HEK293 (cell line): Measurements from ENCODE around the gene DLK2.

Experiments used
- HOXA7 ChIP-seq: sonication (generic); formaldehyde crosslinking; IDR thresholded peaks from 2 replicates; pipeline ENCODE4 v1.8.1; 2022; ENCODE audit warnings: missing genetic modification reagents, borderline replicate concordance
- HOXD13 ChIP-seq: sonication (generic); formaldehyde crosslinking; IDR thresholded peaks from 2 replicates; pipeline ENCODE4 v1.8.0; 2022; ENCODE audit warnings: missing genetic modification reagents, borderline replicate concordance
- MZF1 ChIP-seq: fragments of 450-650 bp; formaldehyde crosslinking; IDR thresholded peaks from 2 replicates; pipeline ENCODE4 v1.5.1; 2017; ENCODE audit warnings: missing biosample characterization, missing genetic modification characterization, borderline replicate concordance
- OSR2 ChIP-seq: fragments of 450-650 bp; formaldehyde crosslinking; IDR thresholded peaks from 2 replicates; pipeline ENCODE4 v1.5.1; 2016; ENCODE audit warnings: missing biosample characterization, missing genetic modification characterization
- ZBTB8A ChIP-seq: fragments of 450-650 bp; formaldehyde crosslinking; IDR thresholded peaks from 2 replicates; pipeline ENCODE4 v1.5.1; 2016; ENCODE audit warnings: missing biosample characterization, missing genetic modification characterization
- ZNF175 ChIP-seq: fragments of 450-650 bp; formaldehyde crosslinking; IDR thresholded peaks from 2 replicates; pipeline ENCODE4 v1.5.1; 2016; ENCODE audit warnings: missing biosample characterization, missing genetic modification characterization
- ZNF211 ChIP-seq: fragments of 450-650 bp; formaldehyde crosslinking; IDR thresholded peaks from 2 replicates; pipeline ENCODE4 v1.5.1; 2016; ENCODE audit warnings: low read depth, missing biosample characterization, missing genetic modification characterization
- ZNF239 ChIP-seq: fragments of 450-650 bp; formaldehyde crosslinking; IDR thresholded peaks from 2 replicates; pipeline ENCODE4 v1.5.1; 2016; ENCODE audit warnings: missing biosample characterization, missing genetic modification characterization
- ZNF350 ChIP-seq: fragments of 450-650 bp; formaldehyde crosslinking; IDR thresholded peaks from 2 replicates; pipeline ENCODE4 v1.5.0; 2017; ENCODE audit warnings: missing biosample characterization, mild to moderate bottlenecking, missing genetic modification characterization
- ZNF354C ChIP-seq: fragments of 450-650 bp; formaldehyde crosslinking; IDR thresholded peaks from 2 replicates; pipeline ENCODE4 v1.5.1; 2016; ENCODE audit warnings: missing biosample characterization, missing genetic modification characterization, low read depth, borderline replicate concordance
- ZNF366 ChIP-seq: fragments of 450-650 bp; formaldehyde crosslinking; conservative IDR thresholded peaks from 2 replicates; pipeline ENCODE4 v1.5.1; 2016; ENCODE audit warnings: missing biosample characterization, missing genetic modification characterization
- ZNF391 ChIP-seq: fragments of 450-650 bp; formaldehyde crosslinking; IDR thresholded peaks from 2 replicates; pipeline ENCODE4 v1.5.1; 2016; ENCODE audit warnings: low read depth, missing biosample characterization, missing genetic modification characterization, borderline replicate concordance
- ZNF426 ChIP-seq: fragments of 450-650 bp; formaldehyde crosslinking; IDR thresholded peaks from 2 replicates; pipeline ENCODE4 v1.5.1; 2017; ENCODE audit warnings: missing biosample characterization, missing genetic modification characterization, mild to moderate bottlenecking, inconsistent platforms, moderate library complexity
- ZNF501 ChIP-seq: fragments of 450-650 bp; formaldehyde crosslinking; IDR thresholded peaks from 2 replicates; pipeline ENCODE4 v1.5.1; 2016; ENCODE audit warnings: missing biosample characterization, missing genetic modification characterization
- ZNF514 ChIP-seq: fragments of 450-650 bp; formaldehyde crosslinking; IDR thresholded peaks from 2 replicates; pipeline ENCODE4 v1.5.1; 2016; ENCODE audit warnings: missing biosample characterization, missing genetic modification characterization
- ZNF530 ChIP-seq: fragments of 450-650 bp; formaldehyde crosslinking; IDR thresholded peaks from 2 replicates; pipeline ENCODE4 v1.5.1; 2016; ENCODE audit warnings: low read depth, missing biosample characterization, missing genetic modification characterization
- ZNF624 ChIP-seq: fragments of 450-650 bp; formaldehyde crosslinking; IDR thresholded peaks from 2 replicates; pipeline ENCODE4 v1.5.1; 2017; ENCODE audit warnings: missing biosample characterization, missing genetic modification characterization
- ZNF626 ChIP-seq: fragments of 450-650 bp; sonication (Bioruptor Pico); formaldehyde crosslinking; IDR thresholded peaks from 2 replicates; pipeline ENCODE4 v1.5.1; 2018; ENCODE audit warnings: missing biosample characterization, missing genetic modification characterization, inconsistent platforms
- ZNF654 ChIP-seq: fragments of 450-650 bp; formaldehyde crosslinking; IDR thresholded peaks from 2 replicates; pipeline ENCODE4 v1.5.1; 2016; ENCODE audit warnings: low read depth, missing biosample characterization, missing genetic modification characterization
- ZNF658 ChIP-seq: fragments of 450-650 bp; formaldehyde crosslinking; IDR thresholded peaks from 2 replicates; pipeline ENCODE4; 2016; ENCODE audit warnings: missing biosample characterization, missing genetic modification characterization
- ZNF791 ChIP-seq: fragments of 450-650 bp; formaldehyde crosslinking; IDR thresholded peaks from 2 replicates; pipeline ENCODE4 v1.5.1; 2016; ENCODE audit warnings: missing biosample characterization, missing genetic modification characterization
- ZNF830 ChIP-seq: fragments of 450-650 bp; IDR thresholded peaks from 2 replicates; pipeline ENCODE4 v1.5.0; 2018; ENCODE audit warnings: missing biosample characterization, missing genetic modification characterization, low read depth, mild to moderate bottlenecking, moderate library complexity
- ZNF837 ChIP-seq: fragments of 450-650 bp; formaldehyde crosslinking; IDR thresholded peaks from 2 replicates; pipeline ENCODE4 v1.5.1; 2016; ENCODE audit warnings: missing biosample characterization, missing genetic modification characterization
- TF ChIP-seq, protein P1 (sequence below): sonication (generic); formaldehyde crosslinking; IDR thresholded peaks from 2 replicates; pipeline ENCODE4 v1.8.1; 2022; ENCODE audit warnings: mild to moderate bottlenecking, moderate library complexity, missing genetic modification reagents
- TF ChIP-seq, protein P2 (sequence below): fragments of 450-650 bp; formaldehyde crosslinking; IDR thresholded peaks from 2 replicates; pipeline ENCODE4 v1.5.1; 2016; ENCODE audit warnings: missing biosample characterization, missing genetic modification characterization
- TF ChIP-seq, protein P3 (sequence below): fragments of 450-650 bp; formaldehyde crosslinking; IDR thresholded peaks from 2 replicates; pipeline ENCODE4 v1.5.1; 2016; ENCODE audit warnings: missing biosample characterization, missing genetic modification characterization
- TF ChIP-seq, protein P4 (sequence below): fragments of 450-650 bp; formaldehyde crosslinking; IDR thresholded peaks from 2 replicates; pipeline ENCODE4 v1.5.1; 2016; ENCODE audit warnings: missing biosample characterization, missing genetic modification characterization
- TF ChIP-seq, protein P5 (sequence below): fragments of 450-650 bp; formaldehyde crosslinking; IDR thresholded peaks from 2 replicates; pipeline ENCODE4; 2016; ENCODE audit warnings: missing biosample characterization, missing genetic modification characterization
- TF ChIP-seq, protein P6 (sequence below): fragments of 450-650 bp; IDR thresholded peaks from 2 replicates; pipeline ENCODE4 v1.5.1; 2018; ENCODE audit warnings: missing biosample characterization, mild to moderate bottlenecking, missing genetic modification characterization
- TF ChIP-seq, protein P7 (sequence below): fragments of 450-650 bp; formaldehyde crosslinking; IDR thresholded peaks from 2 replicates; pipeline ENCODE4 v1.5.1; 2017; ENCODE audit warnings: missing biosample characterization, missing genetic modification characterization

DLK2 gene

DNA sequence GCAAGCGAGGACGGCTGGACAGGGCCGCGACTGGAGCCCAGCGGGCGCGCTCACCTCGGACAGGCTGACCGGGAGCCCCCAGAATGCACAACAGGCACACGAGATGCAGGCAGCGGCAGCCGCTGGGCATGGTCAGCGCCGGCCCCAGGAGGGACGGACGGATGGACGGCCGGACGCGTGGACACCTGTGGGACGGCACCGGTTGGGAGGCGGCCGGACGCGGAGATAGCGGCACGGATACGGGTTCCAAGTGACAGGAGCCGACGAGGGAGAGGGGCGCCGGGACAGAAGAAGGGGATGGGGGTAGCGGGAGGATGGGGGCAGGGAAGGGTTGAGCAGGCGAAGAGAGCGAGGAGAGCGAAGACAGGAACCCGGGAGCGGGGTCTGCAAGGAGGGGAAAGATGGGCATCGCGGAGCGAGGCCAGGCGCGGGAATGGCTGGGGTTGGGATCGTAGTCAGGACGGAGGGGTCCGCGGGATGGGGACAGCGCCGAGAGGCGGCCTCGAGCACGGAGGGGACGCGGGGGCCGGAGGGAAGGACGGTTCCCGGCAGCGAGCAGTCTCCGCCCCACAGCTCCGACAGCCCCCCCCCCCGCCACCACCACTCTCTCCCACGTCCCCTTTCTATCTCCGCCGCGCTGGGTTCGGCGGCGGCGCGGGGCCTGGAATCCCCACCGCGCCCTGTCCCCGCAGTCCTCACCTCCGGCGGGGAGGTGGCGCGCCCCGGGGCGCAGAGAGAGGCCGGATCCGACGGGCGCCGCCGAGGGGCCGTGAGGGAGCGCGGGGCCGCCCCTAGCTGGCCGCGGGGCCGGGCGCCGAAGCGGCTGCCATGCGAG lies 435 bp downstream of the DLK2 start (continued):
- TF ChIP-seq, protein P1, sequence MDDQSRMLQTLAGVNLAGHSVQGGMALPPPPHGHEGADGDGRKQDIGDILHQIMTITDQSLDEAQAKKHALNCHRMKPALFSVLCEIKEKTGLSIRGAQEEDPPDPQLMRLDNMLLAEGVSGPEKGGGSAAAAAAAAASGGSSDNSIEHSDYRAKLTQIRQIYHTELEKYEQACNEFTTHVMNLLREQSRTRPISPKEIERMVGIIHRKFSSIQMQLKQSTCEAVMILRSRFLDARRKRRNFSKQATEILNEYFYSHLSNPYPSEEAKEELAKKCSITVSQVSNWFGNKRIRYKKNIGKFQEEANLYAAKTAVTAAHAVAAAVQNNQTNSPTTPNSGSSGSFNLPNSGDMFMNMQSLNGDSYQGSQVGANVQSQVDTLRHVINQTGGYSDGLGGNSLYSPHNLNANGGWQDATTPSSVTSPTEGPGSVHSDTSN: peak; percentile 84
- TF ChIP-seq ZBTB8A (tag by site-specific recombination): peak; percentile 92
- TF ChIP-seq ZNF830 (tag by site-specific recombination): no peak
- TF ChIP-seq ZNF654: no peak
- TF ChIP-seq ZNF239: no peak
- TF ChIP-seq, protein P2, sequence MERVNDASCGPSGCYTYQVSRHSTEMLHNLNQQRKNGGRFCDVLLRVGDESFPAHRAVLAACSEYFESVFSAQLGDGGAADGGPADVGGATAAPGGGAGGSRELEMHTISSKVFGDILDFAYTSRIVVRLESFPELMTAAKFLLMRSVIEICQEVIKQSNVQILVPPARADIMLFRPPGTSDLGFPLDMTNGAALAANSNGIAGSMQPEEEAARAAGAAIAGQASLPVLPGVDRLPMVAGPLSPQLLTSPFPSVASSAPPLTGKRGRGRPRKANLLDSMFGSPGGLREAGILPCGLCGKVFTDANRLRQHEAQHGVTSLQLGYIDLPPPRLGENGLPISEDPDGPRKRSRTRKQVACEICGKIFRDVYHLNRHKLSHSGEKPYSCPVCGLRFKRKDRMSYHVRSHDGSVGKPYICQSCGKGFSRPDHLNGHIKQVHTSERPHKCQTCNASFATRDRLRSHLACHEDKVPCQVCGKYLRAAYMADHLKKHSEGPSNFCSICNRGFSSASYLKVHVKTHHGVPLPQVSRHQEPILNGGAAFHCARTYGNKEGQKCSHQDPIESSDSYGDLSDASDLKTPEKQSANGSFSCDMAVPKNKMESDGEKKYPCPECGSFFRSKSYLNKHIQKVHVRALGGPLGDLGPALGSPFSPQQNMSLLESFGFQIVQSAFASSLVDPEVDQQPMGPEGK (tag by site-specific recombination): peak; percentile 76
- TF ChIP-seq ZNF791 (tag by site-specific recombination): no peak
- TF ChIP-seq ZNF837 (tag by site-specific recombination): no peak
- TF ChIP-seq, protein P3, sequence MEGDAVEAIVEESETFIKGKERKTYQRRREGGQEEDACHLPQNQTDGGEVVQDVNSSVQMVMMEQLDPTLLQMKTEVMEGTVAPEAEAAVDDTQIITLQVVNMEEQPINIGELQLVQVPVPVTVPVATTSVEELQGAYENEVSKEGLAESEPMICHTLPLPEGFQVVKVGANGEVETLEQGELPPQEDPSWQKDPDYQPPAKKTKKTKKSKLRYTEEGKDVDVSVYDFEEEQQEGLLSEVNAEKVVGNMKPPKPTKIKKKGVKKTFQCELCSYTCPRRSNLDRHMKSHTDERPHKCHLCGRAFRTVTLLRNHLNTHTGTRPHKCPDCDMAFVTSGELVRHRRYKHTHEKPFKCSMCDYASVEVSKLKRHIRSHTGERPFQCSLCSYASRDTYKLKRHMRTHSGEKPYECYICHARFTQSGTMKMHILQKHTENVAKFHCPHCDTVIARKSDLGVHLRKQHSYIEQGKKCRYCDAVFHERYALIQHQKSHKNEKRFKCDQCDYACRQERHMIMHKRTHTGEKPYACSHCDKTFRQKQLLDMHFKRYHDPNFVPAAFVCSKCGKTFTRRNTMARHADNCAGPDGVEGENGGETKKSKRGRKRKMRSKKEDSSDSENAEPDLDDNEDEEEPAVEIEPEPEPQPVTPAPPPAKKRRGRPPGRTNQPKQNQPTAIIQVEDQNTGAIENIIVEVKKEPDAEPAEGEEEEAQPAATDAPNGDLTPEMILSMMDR (tag by site-specific recombination): peak; percentile 97
- TF ChIP-seq, protein P4, sequence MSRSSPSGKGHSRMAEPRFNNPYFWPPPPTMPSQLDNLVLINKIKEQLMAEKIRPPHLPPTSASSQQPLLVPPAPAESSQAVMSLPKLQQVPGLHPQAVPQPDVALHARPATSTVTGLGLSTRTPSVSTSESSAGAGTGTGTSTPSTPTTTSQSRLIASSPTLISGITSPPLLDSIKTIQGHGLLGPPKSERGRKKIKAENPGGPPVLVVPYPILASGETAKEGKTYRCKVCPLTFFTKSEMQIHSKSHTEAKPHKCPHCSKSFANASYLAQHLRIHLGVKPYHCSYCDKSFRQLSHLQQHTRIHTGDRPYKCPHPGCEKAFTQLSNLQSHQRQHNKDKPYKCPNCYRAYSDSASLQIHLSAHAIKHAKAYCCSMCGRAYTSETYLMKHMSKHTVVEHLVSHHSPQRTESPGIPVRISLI: no peak
- no peak for TF ChIP-seq ZNF658
- TF ChIP-seq ZNF624 (tag by site-specific recombination): no peak
- no peak for TF ChIP-seq ZNF350
- TF ChIP-seq ZNF501: peak; percentile 32; the same call in 1 of the 2 replicates
- no peak for TF ChIP-seq ZNF530
- no peak for TF ChIP-seq HOXA7
- peak; percentile 71 for TF ChIP-seq ZNF366 (tag by site-specific recombination)
- TF ChIP-seq OSR2 (tag by site-specific recombination): no peak
- no peak for TF ChIP-seq ZNF211 (tag by site-specific recombination)
- TF ChIP-seq, protein P5, sequence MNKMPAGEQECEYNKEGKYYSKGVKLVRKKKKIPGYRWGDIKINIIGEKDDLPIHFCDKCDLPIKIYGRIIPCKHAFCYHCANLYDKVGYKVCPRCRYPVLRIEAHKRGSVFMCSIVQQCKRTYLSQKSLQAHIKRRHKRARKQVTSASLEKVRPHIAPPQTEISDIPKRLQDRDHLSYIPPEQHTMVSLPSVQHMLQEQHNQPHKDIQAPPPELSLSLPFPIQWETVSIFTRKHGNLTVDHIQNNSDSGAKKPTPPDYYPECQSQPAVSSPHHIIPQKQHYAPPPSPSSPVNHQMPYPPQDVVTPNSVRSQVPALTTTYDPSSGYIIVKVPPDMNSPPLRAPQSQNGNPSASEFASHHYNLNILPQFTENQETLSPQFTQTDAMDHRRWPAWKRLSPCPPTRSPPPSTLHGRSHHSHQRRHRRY (tag by site-specific recombination): no peak
- no peak for TF ChIP-seq HOXD13 (CRISPR knock-in tag)
- TF ChIP-seq ZNF514 (tag by site-specific recombination): no peak
- no peak for TF ChIP-seq ZNF354C (tag by site-specific recombination)
- peak; percentile 83; the same call in 1 of the 2 replicates for TF ChIP-seq ZNF391
- no peak for TF ChIP-seq ZNF426 (tag by site-specific recombination)
- TF ChIP-seq, protein P6, sequence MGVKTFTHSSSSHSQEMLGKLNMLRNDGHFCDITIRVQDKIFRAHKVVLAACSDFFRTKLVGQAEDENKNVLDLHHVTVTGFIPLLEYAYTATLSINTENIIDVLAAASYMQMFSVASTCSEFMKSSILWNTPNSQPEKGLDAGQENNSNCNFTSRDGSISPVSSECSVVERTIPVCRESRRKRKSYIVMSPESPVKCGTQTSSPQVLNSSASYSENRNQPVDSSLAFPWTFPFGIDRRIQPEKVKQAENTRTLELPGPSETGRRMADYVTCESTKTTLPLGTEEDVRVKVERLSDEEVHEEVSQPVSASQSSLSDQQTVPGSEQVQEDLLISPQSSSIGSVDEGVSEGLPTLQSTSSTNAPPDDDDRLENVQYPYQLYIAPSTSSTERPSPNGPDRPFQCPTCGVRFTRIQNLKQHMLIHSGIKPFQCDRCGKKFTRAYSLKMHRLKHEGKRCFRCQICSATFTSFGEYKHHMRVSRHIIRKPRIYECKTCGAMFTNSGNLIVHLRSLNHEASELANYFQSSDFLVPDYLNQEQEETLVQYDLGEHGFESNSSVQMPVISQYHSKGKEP: no peak
- no peak; the same call in 1 of the 2 replicates for TF ChIP-seq MZF1 (tag by site-specific recombination)
- TF ChIP-seq, protein P7, sequence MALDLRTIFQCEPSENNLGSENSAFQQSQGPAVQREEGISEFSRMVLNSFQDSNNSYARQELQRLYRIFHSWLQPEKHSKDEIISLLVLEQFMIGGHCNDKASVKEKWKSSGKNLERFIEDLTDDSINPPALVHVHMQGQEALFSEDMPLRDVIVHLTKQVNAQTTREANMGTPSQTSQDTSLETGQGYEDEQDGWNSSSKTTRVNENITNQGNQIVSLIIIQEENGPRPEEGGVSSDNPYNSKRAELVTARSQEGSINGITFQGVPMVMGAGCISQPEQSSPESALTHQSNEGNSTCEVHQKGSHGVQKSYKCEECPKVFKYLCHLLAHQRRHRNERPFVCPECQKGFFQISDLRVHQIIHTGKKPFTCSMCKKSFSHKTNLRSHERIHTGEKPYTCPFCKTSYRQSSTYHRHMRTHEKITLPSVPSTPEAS (tag by site-specific recombination): no peak
- TF ChIP-seq ZNF626 (tag by site-specific recombination): no peak
- 0 out of 2 replicates have a peak, but pooled peaks have one; percentile 25 for TF ChIP-seq ZNF175 (tag by site-specific recombination)
